A549 (cell line): ENCODE results near the gene ERP44. TPM values are rescaled to one million over a fixed set of nuclear protein-coding genes. Genes with fewer than 3 reads are reported as not detected.

ENCODE experiments used
- ATAC-seq, 2 experiments: fragments of 200-7000 bp in 1 of 2; fragments of >200 bp in 1 of 2; cut with Nextera tagmentation in 1 of 2; cut with Tn5 transposase in 1 of 2; 3 replicates each; pipeline versions ENCODE4 v1.8.0 to v1.9.1; 2018 to 2020; ENCODE audit warnings: mild to moderate bottlenecking in 1 of 2, moderate library complexity in 1 of 2
- CTCF ChIA-PET: fragments of 300-600 bp; sonication (Branson Sonifier 250); formaldehyde crosslinking; extraction: SDS; loops from one replicate; lab custom pipeline; 2021; ENCODE audit warnings: antibody characterized with exemption, inconsistent platforms; lab: Yijun Ruan, JAX
- POLR2A ChIA-PET: fragments of 350-600 bp; formaldehyde crosslinking; extraction: SDS; loops from one replicate; lab custom pipeline; 2021; ENCODE audit warnings: antibody characterized with exemption, inconsistent platforms; lab: Yijun Ruan, JAX
- DNase-seq, 2 experiments: peaks; one replicate each; pipeline versions ENCODE4 v3.0.0 to v3.0.0-alpha.2; 2011 to 2016; ENCODE audit warnings: low read depth in 1 of 2, low spot score in 1 of 2
- FAIRE-seq: peaks from 2 replicates; lab custom pipeline; 2011; peaks lifted over from hg19 to GRCh38; lab: Jason Lieb, UNC
- H3K27ac ChIP-seq, 2 experiments: fragments of >200 bp; sonication (Bioruptor Twin); formaldehyde crosslinking; 3 replicates each; pipeline ENCODE4 v1.5.1; 2016 to 2017
- H3K4me1 ChIP-seq: fragments of >200 bp; sonication (Bioruptor Twin); formaldehyde crosslinking; 3 replicates; pipeline ENCODE4 v1.6.1; 2016
- H3K4me2 ChIP-seq: fragments of >200 bp; sonication (Bioruptor Twin); formaldehyde crosslinking; 3 replicates; pipeline ENCODE4 v1.6.1; 2016
- H3K4me3 ChIP-seq: fragments of >200 bp; sonication (Bioruptor Twin); formaldehyde crosslinking; 3 replicates; pipeline ENCODE4 v1.5.1; 2016
- H3K9me3 ChIP-seq: fragments of >200 bp; sonication (Bioruptor Twin); formaldehyde crosslinking; 3 replicates; pipeline ENCODE4 v1.6.1; 2016
- BCL3 ChIP-seq: fragments of >200 bp; sonication (Bioruptor Twin); formaldehyde crosslinking; IDR thresholded peaks from 3 replicates; pipeline ENCODE4 v1.6.1; 2016
- BHLHE40 ChIP-seq: IDR thresholded peaks from 2 replicates; pipeline ENCODE4 v1.6.1; 2012; ENCODE audit warnings: low read depth, low read length, inconsistent platforms
- CHD2 ChIP-seq: fragments of 150-350 bp; IDR thresholded peaks from 2 replicates; pipeline ENCODE4 v1.6.1; 2014; ENCODE audit warnings: low read length; ENCODE audit not compliant: partially characterized antibody
- CHD4 ChIP-seq: fragments of 200-600 bp; sonication (generic); IDR thresholded peaks from 2 replicates; pipeline ENCODE4 v1.6.1; 2016; ENCODE audit warnings: antibody characterized with exemption, mild to moderate bottlenecking, borderline replicate concordance
- ELK1 ChIP-seq: fragments of 150-350 bp; IDR thresholded peaks from 2 replicates; pipeline ENCODE4 v1.6.1; 2014; ENCODE audit warnings: low read depth, mild to moderate bottlenecking, low read length
- FOSB ChIP-seq: fragments of 250-450 bp; sonication (Bioruptor Pico); IDR thresholded peaks from 2 replicates; pipeline ENCODE4 v1.5.0; 2020; ENCODE audit warnings: mild to moderate bottlenecking, moderate library complexity
- HES2 ChIP-seq: fragments of >200 bp; sonication (Bioruptor Twin); formaldehyde crosslinking; IDR thresholded peaks from 2 replicates; pipeline ENCODE4 v1.6.1; 2016
- HMGXB4 ChIP-seq: fragments of 250-450 bp; sonication (Bioruptor Pico); IDR thresholded peaks from 2 replicates; pipeline ENCODE4 v1.5.0; 2021; ENCODE audit warnings: mild to moderate bottlenecking, moderate library complexity, borderline replicate concordance
- HOXB13 ChIP-seq: fragments of 250-450 bp; sonication (Bioruptor Pico); IDR thresholded peaks from 2 replicates; pipeline ENCODE4 v1.5.0; 2020; ENCODE audit warnings: low read depth, mild to moderate bottlenecking, moderate library complexity
- HOXB5 ChIP-seq: fragments of 250-450 bp; sonication (Bioruptor Pico); IDR thresholded peaks from 2 replicates; pipeline ENCODE4 v1.5.0; 2020; ENCODE audit warnings: mild to moderate bottlenecking, moderate library complexity
- JUN ChIP-seq, 2 experiments: fragments of >200 bp; sonication (Bioruptor Twin); formaldehyde crosslinking; IDR thresholded peaks; 2 replicates in 1 of 2; 3 replicates in 1 of 2; pipeline ENCODE4 v1.6.1; 2016 to 2017
- MAFK ChIP-seq: fragments of 450-650 bp; IDR thresholded peaks from 2 replicates; pipeline ENCODE4 v1.6.1; 2014; ENCODE audit not compliant: partially characterized antibody
- MAZ ChIP-seq: fragments of 150-350 bp; IDR thresholded peaks from 2 replicates; pipeline ENCODE4 v1.6.1; 2014; ENCODE audit warnings: antibody characterized with exemption, low read depth, low read length, borderline replicate concordance
- PHF8 ChIP-seq: fragments of 200-600 bp; sonication (generic); IDR thresholded peaks from 2 replicates; pipeline ENCODE4 v1.6.1; 2016; ENCODE audit warnings: low read depth, mild to moderate bottlenecking, antibody characterized with exemption, moderate library complexity, borderline replicate concordance
- POLR2AphosphoS2 ChIP-seq: conservative IDR thresholded peaks from 2 replicates; pipeline ENCODE4 v1.6.1; 2012; ENCODE audit warnings: low read length, improper control_type of control experiment, inconsistent platforms
- RAD21 ChIP-seq, 2 experiments: fragments of >200 bp in 1 of 2; sonication (Bioruptor Twin) in 1 of 2; formaldehyde crosslinking in 1 of 2; IDR thresholded peaks in 1 of 2; conservative IDR thresholded peaks in 1 of 2; 2 replicates in 1 of 2; 3 replicates in 1 of 2; pipeline ENCODE4 v1.6.1; 2012 to 2018; ENCODE audit warnings: inconsistent platforms in 1 of 2
- SMC3 ChIP-seq: fragments of >200 bp; sonication (Bioruptor Twin); formaldehyde crosslinking; IDR thresholded peaks from 3 replicates; pipeline ENCODE4 v1.6.1; 2018; ENCODE audit warnings: inconsistent platforms
- SREBF2 ChIP-seq: fragments of 450-650 bp; IDR thresholded peaks from 2 replicates; pipeline ENCODE4 v1.6.1; 2014; ENCODE audit warnings: mild to moderate bottlenecking, moderate library complexity
- ZC3H11A ChIP-seq: fragments of 450-650 bp; IDR thresholded peaks from 2 replicates; pipeline ENCODE4 v1.6.1; 2014; ENCODE audit warnings: antibody characterized with exemption, mild to moderate bottlenecking
- ZFP36 ChIP-seq: fragments of 450-650 bp; IDR thresholded peaks from 2 replicates; pipeline ENCODE4 v1.6.1; 2014; ENCODE audit warnings: borderline replicate concordance; ENCODE audit not compliant: partially characterized antibody
- WGBS: methylation state at CpG from one replicate; pipeline ENCODE4 v1.1.6; 2017; ENCODE audit errors: missing lambda C conversion rate; 5-methylcytosine and 5-hydroxymethylcytosine counted together
- polyA plus RNA-seq, 4 experiments: library from polyadenylated mRNA; depleted of rRNA in 3 of 4; stranded (reverse); fragments of >200 nt; fragmentation: RNase III in 1 of 4; extraction: RNeasy Plus Mini Kit Qiagen cat#74134 plus additional on column Dnase treatment in 1 of 4; gene quantifications; 2 replicates in 3 of 4; 3 replicates in 1 of 4; pipeline ENCODE4 v1.2.3, GENCODE V29; 2011 to 2017

ERP44 gene
- polyA plus RNA-seq, 2 of the 4 experiments (the other 2 are of a cell fraction) = 12.4 to 19.4 TPM

GRCh38 chr9:99964336-99964735 lies 134.5 kb downstream of the ERP44 start:
- 88% methylated on average over 1 of the region's 1 CpG for WGBS
- Histone ChIP-seq H3K4me2 (no peak overlapping the region), H3K4me3 (no peak overlapping the region), H3K4me1 (peaks cover 8% of the 10 kb centered on the region; the same call in 2 of the 3 replicates), H3K9me3 (no peaks in the 10 kb centered on the region)
- ChIA-PET POLR2A (no interaction called here), CTCF (interaction anchor here (0.6 to 1.2 kb wide), 4 partner anchors 14 to 72 kb away, joined by 3 to 4 read pairs (median 3); no protein-coding TSS in a partner anchor)
- ATAC-seq (no peak), DNase-seq (no peak), FAIRE-seq (no peak)
- no peak for TF ChIP-seq CHD4
- TF ChIP-seq ELK1 = no peak
- TF ChIP-seq BCL3 = no peak
- no peak for TF ChIP-seq SMC3
- no peak for TF ChIP-seq HOXB13 (CRISPR knock-in tag)
- TF ChIP-seq CHD2 = no peak
- no peak for TF ChIP-seq ZC3H11A
- no peak for TF ChIP-seq HES2
- TF ChIP-seq SREBF2 = no peak
- TF ChIP-seq FOSB = no peak
- TF ChIP-seq MAZ = no peak
- TF ChIP-seq HOXB5 = no peak
- TF ChIP-seq JUN (IDR thresholded peaks at IDR 0.05) = no peak
- no peak for TF ChIP-seq PHF8
- no peak for TF ChIP-seq ZFP36
- TF ChIP-seq POLR2AphosphoS2 = no peak
- TF ChIP-seq HMGXB4 = no peak
- TF ChIP-seq, all 56 proteins: peak for 0
- H3K27ac ChIP-seq = no peak overlapping the region

- H3K4me2 ChIP-seq = no peak overlapping the region
- no peak overlapping the region for H3K27ac ChIP-seq
- no peak for ATAC-seq
- no peaks in the 10 kb centered on the region for H3K9me3 ChIP-seq
- DNase-seq = no peak
- 97% methylated on average over 1 of the region's 1 CpG for WGBS
- POLR2A ChIA-PET = no interaction called here
- CTCF ChIA-PET = interaction anchor here (1.3 kb wide), 1 partner anchor 41 kb away, joined by 3 read pairs; no protein-coding TSS in a partner anchor
- no peak for TF ChIP-seq MAFK
- TF ChIP-seq CHD4 = no peak
- TF ChIP-seq HMGXB4 = no peak
- no peak for TF ChIP-seq BHLHE40
- no peak for TF ChIP-seq RAD21 (conservative IDR thresholded peaks at IDR 0.05 in 1 of 2, IDR thresholded peaks at IDR 0.05 in 1 of 2)
- H3K4me1 ChIP-seq = peaks cover 8% of the 10 kb centered on the region; the same call in 2 of the 3 replicates
- no peak for FAIRE-seq
- H3K4me3 ChIP-seq = no peak overlapping the region
Observed at GRCh38 chr9:99962680-99963261, 136.0 kb downstream of the ERP44 start.
